Tibial nerve (tissue), 3 donors: Measurements from ENCODE around the gene PIGX.

ENCODE experiments used
- CTCF ChIP-seq, 5 experiments: fragments of 200-600 bp in 3 of 5; fragments of 450-650 bp in 2 of 5; sonication (generic) in 3 of 5; IDR thresholded peaks; one replicate each; pipeline ENCODE4 v1.5.1; 2016 to 2019; ENCODE audit warnings: antibody characterized with exemption in 5 of 5, mild to moderate bottlenecking in 3 of 5, moderate library complexity in 2 of 5
- POLR2A ChIP-seq, 2 donors: fragments of 450-650 bp; IDR thresholded peaks; one replicate each; pipeline ENCODE4 v1.6.1; 2017; ENCODE audit warnings: antibody characterized with exemption in 2 of 2, mild to moderate bottlenecking in 2 of 2, moderate library complexity in 2 of 2

GRCh38 chr3:196684548-196685407 lies 27.4 kb upstream of the PIGX start:
- TF ChIP-seq CTCF (IDR thresholded peaks at IDR 0.05) (peak; percentile 84 to 89 (median 87)), POLR2A (IDR thresholded peaks at IDR 0.05) (no peak)
